Skeletal muscle satellite cell (primary cell): ENCODE data around the gene LILRB2.

Experiments used
- H3K27me3 ChIP-seq: 2 replicates; pipeline ENCODE4 v1.7.0; 2013; ENCODE audit warnings: low read length; ENCODE audit not compliant: control insufficient read depth, insufficient read depth
- H3K36me3 ChIP-seq: 2 replicates; pipeline ENCODE4 v1.7.0; 2013; ENCODE audit warnings: mild to moderate bottlenecking, control low read depth, low read length; ENCODE audit not compliant: insufficient read depth
- H3K4me1 ChIP-seq: 2 replicates; pipeline ENCODE4 v1.7.0; 2013; ENCODE audit warnings: low read length; ENCODE audit not compliant: control insufficient read depth, insufficient read depth
- H3K4me2 ChIP-seq: 2 replicates; pipeline ENCODE4 v1.7.0; 2013; ENCODE audit warnings: mild to moderate bottlenecking, low read length
- H3K4me3 ChIP-seq: 2 replicates; pipeline ENCODE4 v1.7.0; 2013; ENCODE audit warnings: low read length
- H3K9ac ChIP-seq: 2 replicates; pipeline ENCODE4 v1.7.0; 2013; ENCODE audit warnings: mild to moderate bottlenecking, low read depth, low read length, moderate library complexity
- H3K9me3 ChIP-seq: replicated peaks from 2 replicates; pipeline ENCODE4 v1.7.0; 2013; ENCODE audit warnings: mild to moderate bottlenecking, control low read depth, low read length

LILRB2 gene

DNA sequence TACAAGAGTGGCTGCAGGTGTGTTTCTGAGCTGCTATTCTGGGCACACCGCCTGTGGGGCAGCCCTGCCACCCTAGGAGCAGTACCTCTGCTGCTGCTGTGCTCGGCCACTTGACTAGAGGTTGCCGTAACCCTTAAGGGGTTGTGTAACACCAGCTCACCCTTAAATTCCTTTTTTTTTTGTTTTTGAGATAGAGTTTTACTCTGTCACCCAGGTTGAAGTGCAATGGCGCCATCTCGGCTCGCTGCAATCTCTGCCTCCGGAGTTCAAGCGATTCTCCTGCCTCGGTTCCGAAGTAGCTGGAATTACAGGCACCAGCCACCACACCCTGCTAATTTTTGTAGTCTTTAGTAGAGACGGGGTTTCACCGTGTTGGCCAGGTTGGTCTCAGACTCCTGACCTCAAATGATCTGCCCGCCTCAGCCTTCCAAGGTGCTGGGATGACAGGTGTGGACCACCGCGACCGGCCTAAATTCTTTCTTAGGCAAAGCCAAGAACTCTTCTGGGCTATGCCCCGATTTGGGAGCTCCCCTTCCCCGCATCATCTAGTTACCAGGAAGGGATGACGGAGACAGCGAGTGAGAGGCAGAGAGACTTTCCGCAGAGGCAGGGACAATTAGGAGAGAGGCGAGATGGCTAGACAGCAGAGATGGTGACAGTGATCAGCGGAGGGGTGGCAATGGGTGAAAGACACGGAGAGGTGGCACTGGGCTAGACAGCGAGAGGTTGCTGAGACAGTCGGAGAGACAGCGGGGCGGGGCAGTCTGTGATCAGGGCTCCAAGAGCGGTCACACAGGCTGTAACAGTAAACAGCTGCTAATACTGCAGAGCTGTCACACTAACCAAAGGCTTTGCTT, 36.4 kb upstream of the LILRB2 start:
- H3K9ac ChIP-seq, result no peak overlapping the region
- no peaks in the 10 kb centered on the region for H3K9me3 ChIP-seq
- no peak overlapping the region for H3K4me3 ChIP-seq
- H3K4me2 ChIP-seq, result no peak overlapping the region
- H3K4me1 ChIP-seq, result no peaks in the 10 kb centered on the region
- no peaks in the 10 kb centered on the region for H3K27me3 ChIP-seq
- no peaks in the 10 kb centered on the region for H3K36me3 ChIP-seq

GRCh38 chr19:54316746-54317107, 35.8 kb upstream of the LILRB2 start:
- Histone ChIP-seq H3K4me2 (no peak overlapping the region), H3K4me1 (no peaks in the 10 kb centered on the region), H3K27me3 (no peaks in the 10 kb centered on the region), H3K9me3 (no peaks in the 10 kb centered on the region), H3K4me3 (no peak overlapping the region), H3K9ac (no peak overlapping the region), H3K36me3 (no peaks in the 10 kb centered on the region)

- no peak overlapping the region for H3K4me3 ChIP-seq
- H3K4me2 ChIP-seq, result no peak overlapping the region
- no peak overlapping the region for H3K9ac ChIP-seq
- no peaks in the 10 kb centered on the region for H3K36me3 ChIP-seq
- H3K4me1 ChIP-seq, result no peaks in the 10 kb centered on the region
- H3K9me3 ChIP-seq, result no peaks in the 10 kb centered on the region
- H3K27me3 ChIP-seq, result no peaks in the 10 kb centered on the region
These were observed 35.0 kb upstream of the LILRB2 start for GRCh38 chr19:54315956-54316355.

DNA sequence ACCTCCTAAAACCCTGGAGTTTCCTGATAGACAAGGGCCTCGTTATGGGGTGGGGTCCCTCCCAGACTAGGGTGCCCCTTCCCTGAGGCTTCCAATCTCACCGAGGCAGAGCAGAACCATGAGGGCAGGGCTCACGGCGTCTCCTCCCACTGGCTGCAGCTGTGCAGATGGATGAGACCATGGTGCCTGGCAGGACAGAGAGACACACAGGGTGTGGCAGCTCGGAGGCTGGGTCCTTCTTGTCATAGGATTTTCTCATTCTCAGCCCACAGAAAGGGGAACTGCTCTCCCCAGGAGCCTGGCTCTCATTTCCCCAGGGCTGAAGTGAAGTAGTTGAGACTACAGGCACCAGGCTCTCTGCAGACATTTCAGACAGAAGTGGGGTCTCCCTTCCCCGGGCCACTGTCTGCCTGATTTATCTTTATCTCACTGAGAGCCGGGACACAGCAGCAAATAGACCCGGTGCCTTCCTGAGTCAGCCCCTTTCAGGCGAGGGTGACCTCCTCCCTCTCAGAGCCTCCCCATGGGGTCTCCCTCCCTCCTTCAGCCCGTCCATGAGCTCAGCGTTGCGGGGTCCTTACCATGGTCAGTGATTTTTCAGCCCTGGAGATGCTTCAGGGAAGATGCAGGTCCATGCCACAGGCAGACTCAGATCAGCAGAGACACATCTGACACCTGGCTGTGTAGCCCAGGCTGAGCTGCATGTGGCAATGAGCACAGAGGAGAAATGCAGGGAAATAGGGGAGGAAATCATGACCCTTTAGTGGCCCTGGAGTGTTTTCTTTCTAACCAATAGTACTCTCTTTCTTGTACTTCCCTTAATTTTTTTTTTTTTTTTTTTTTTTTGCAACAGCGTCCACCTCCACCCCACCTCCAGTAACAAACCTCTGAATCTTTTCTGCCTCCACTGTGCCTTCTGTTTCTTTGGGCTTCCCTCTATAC, 31.8 kb upstream of the LILRB2 start, which contains the start of gene LILRA5:
TSS of gene LILRA5 (minus strand) at position 731 of the 942 bp plus-strand sequence. CDS start at position 584, 147 bp downstream.
- Histone ChIP-seq H3K27me3 (no peaks in the 10 kb centered on the region), H3K4me3 (no peak within 1 kb of the TSS), H3K36me3 (no peaks in the 10 kb centered on the region), H3K4me2 (no peak within 1 kb of the TSS), H3K9ac (no peak within 1 kb of the TSS), H3K9me3 (no peaks in the 10 kb centered on the region), H3K4me1 (no peaks in the 10 kb centered on the region)

DNA sequence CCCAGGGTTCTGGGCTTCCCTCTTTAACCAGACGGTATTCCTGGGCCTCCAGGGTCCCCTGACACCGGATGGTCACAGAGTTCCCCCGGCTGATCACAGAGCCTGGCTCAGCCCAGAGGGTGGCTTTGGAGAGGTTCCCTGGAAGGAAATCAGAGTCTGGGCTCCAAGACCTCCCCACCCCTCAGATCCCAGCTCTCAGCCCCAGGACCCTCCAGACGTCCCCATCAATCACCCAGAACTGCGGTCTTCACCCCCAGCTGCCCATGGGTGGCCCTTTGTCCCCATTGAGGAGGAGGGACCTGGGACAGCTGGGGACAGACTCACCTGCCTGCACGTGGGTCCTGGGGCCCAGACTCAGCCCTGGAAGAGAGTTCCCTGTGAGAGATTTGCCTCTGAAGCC, 31.1 kb upstream of the LILRB2 start:
- no peak overlapping the region for H3K9ac ChIP-seq
- H3K4me1 ChIP-seq, result no peaks in the 10 kb centered on the region
- no peak overlapping the region for H3K4me3 ChIP-seq
- H3K4me2 ChIP-seq, result no peak overlapping the region
- H3K36me3 ChIP-seq, result no peaks in the 10 kb centered on the region
- no peaks in the 10 kb centered on the region for H3K27me3 ChIP-seq
- H3K9me3 ChIP-seq, result no peaks in the 10 kb centered on the region

DNA sequence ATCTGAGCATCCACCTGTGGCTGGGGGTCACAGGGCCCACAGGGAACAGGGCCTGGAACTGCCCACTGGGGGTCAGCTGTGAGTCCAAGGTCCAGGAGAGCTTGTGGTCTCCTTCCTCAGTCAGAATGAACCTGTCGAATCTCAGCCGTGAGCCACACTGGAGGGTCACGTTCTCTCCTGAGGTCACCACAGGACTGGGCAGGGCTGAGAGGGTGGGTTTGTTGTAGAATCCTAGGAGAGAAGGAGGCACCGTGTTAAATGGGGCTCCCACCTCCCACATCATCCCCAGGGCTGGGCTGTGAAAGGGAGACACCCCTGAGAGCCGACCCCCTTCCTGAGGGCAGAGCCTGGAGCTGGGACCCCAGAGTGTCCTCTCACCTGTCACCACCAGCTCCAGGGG, 30.6 kb upstream of the LILRB2 start:
- Histone ChIP-seq H3K4me3 (no peak overlapping the region), H3K27me3 (no peaks in the 10 kb centered on the region), H3K4me1 (no peaks in the 10 kb centered on the region), H3K9ac (no peak overlapping the region), H3K4me2 (no peak overlapping the region), H3K36me3 (no peaks in the 10 kb centered on the region), H3K9me3 (no peaks in the 10 kb centered on the region)

- Histone ChIP-seq H3K4me1 (no peaks in the 10 kb centered on the region), H3K36me3 (no peaks in the 10 kb centered on the region), H3K9ac (no peak overlapping the region)
These were observed 29.6 kb upstream of the LILRB2 start for GRCh38 chr19:54310543-54310942.

DNA sequence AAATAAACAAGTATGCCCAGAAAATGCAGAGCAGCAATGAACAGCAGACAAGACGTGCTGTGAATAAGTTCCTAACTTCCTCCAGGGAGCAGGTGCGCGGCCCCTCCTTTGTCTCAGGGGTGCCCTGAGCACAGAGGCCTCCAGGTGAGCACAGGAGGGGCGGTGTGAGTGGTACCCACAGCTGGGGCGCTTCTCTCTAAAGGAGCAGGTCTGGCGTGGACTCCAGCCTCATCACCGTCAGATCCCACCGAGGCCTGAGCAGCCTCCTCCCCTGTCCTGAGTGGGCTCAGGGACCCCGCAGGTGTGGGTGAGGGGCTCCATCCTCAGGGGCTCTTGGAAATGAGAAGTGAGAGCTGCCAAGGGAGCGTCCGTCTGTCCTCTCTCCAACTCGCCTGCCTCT, 28.9 kb upstream of the LILRB2 start:
- H3K9ac ChIP-seq, result no peak overlapping the region
- no peaks in the 10 kb centered on the region for H3K4me1 ChIP-seq
- H3K9me3 ChIP-seq, result no peaks in the 10 kb centered on the region
- H3K36me3 ChIP-seq, result no peaks in the 10 kb centered on the region
- no peak overlapping the region for H3K4me2 ChIP-seq
- no peaks in the 10 kb centered on the region for H3K27me3 ChIP-seq
- H3K4me3 ChIP-seq, result no peak overlapping the region

More at GRCh38 chr19:54310543-54310942, 29.6 kb upstream of the LILRB2 start:
- H3K4me3 ChIP-seq, result no peak overlapping the region
- no peak overlapping the region for H3K4me2 ChIP-seq
- H3K9me3 ChIP-seq, result no peaks in the 10 kb centered on the region
- no peaks in the 10 kb centered on the region for H3K27me3 ChIP-seq

GRCh38 chr19:54307389-54308020, 26.6 kb upstream of the LILRB2 start:
- H3K9ac ChIP-seq, result no peak overlapping the region
- no peak overlapping the region for H3K4me3 ChIP-seq
- H3K9me3 ChIP-seq, result no peaks in the 10 kb centered on the region
- no peaks in the 10 kb centered on the region for H3K4me1 ChIP-seq
- no peaks in the 10 kb centered on the region for H3K36me3 ChIP-seq
- no peaks in the 10 kb centered on the region for H3K27me3 ChIP-seq
- H3K4me2 ChIP-seq, result no peak overlapping the region

DNA sequence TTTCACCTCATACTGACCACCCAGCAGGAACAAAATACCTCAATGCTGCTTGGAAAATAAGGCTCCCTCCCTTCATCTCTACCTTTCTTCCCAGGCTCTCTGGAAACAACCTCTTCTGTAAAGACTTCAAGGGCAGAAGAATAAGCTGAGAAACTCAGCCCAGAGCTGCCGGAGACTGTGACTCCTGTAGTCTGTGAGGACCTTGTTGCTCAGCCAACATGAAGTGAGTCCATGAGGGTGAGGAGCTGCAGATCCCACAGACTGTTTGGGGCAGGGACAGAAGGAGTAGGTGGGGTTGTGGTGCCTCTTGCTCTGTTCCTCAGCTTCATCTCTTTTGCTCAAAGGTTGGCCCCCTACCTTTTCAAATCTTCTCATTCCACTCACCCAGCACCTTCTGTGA, 24.2 kb upstream of the LILRB2 start:
- H3K9me3 ChIP-seq, result no peaks in the 10 kb centered on the region
- no peaks in the 10 kb centered on the region for H3K4me1 ChIP-seq
- no peak overlapping the region for H3K4me3 ChIP-seq
- H3K27me3 ChIP-seq, result no peaks in the 10 kb centered on the region
- H3K36me3 ChIP-seq, result no peaks in the 10 kb centered on the region
- no peak overlapping the region for H3K4me2 ChIP-seq
- H3K9ac ChIP-seq, result no peak overlapping the region

DNA sequence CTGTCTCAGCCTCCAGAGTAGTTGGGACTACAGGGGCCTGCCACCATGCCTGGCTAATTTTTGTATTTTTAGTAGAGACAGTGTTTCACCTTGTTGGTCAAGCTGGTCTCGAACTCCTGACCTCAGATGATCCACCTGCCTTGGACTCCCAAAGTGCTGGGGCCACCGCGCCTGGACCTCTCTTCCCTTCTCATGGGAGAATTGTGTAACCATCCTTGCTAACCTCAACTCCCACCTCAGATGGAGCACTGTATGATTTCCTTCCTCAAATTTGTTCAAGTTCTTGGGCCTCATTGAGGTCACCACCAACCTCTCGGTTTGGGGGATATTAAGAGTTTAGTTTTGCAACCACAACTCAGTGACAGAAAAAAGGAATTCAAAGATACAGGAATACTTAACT, 21.3 kb upstream of the LILRB2 start:
- H3K4me1 ChIP-seq, result no peaks in the 10 kb centered on the region
- H3K27me3 ChIP-seq, result no peaks in the 10 kb centered on the region
- H3K36me3 ChIP-seq, result no peaks in the 10 kb centered on the region
- H3K4me3 ChIP-seq, result no peak overlapping the region
- no peaks in the 10 kb centered on the region for H3K9me3 ChIP-seq
- H3K9ac ChIP-seq, result no peak overlapping the region
- no peak overlapping the region for H3K4me2 ChIP-seq
